Stimulated activated CD4-positive, alpha-beta T cell treated with anti-CD3 and anti-CD28 coated beads, Interleukin-1b, Interleukin-23, amount 100 ng/mL, for 24 hours (primary cell): ENCODE data around the gene C4orf50.

Source experiments
- DNase-seq, 4 experiments: peaks; one replicate each; pipeline ENCODE4 v3.0.0-alpha.2; 2020; ENCODE audit warnings: low read depth in 4 of 4, low spot score in 1 of 4

C4orf50 gene

GRCh38 chr4:5973033-5973432 lies 45.2 kb downstream of the C4orf50 start:
- no peak for DNase-seq

- no peak for DNase-seq
These were observed 45.7 kb downstream of the C4orf50 start for GRCh38 chr4:5972571-5972970.

- no peak for DNase-seq
These were observed 47.2 kb downstream of the C4orf50 start for GRCh38 chr4:5971078-5971450.

GRCh38 chr4:5970381-5971077 lies 47.7 kb downstream of the C4orf50 start:
- no peak for DNase-seq

GRCh38 chr4:5969777-5970176 lies 48.5 kb downstream of the C4orf50 start:
- no peak for DNase-seq

GRCh38 chr4:5969336-5969735 lies 48.9 kb downstream of the C4orf50 start:
- no peak for DNase-seq

GRCh38 chr4:5968246-5968645 lies 50.0 kb downstream of the C4orf50 start:
- DNase-seq, result no peak

- no peak for DNase-seq
These were observed 50.4 kb downstream of the C4orf50 start for GRCh38 chr4:5967783-5968182.

GRCh38 chr4:5965225-5965624 lies 53.0 kb downstream of the C4orf50 start:
- no peak for DNase-seq

GRCh38 chr4:5964030-5964429 lies 54.2 kb downstream of the C4orf50 start:
- no peak for DNase-seq

- DNase-seq, result no peak
These were observed 54.6 kb downstream of the C4orf50 start for GRCh38 chr4:5963611-5964010.

GRCh38 chr4:5962416-5962815 lies 55.8 kb downstream of the C4orf50 start:
- DNase-seq, result no peak

GRCh38 chr4:5960252-5960880 lies 57.9 kb downstream of the C4orf50 start:
- no peak for DNase-seq

GRCh38 chr4:5959211-5959982 lies 58.8 kb downstream of the C4orf50 start:
- no peak for DNase-seq

- no peak for DNase-seq
These were observed 60.0 kb downstream of the C4orf50 start for GRCh38 chr4:5958199-5958735.

GRCh38 chr4:5957076-5957475 lies 61.2 kb downstream of the C4orf50 start:
- no peak for DNase-seq

GRCh38 chr4:5956285-5957021 lies 61.8 kb downstream of the C4orf50 start:
- DNase-seq, result no peak

GRCh38 chr4:5955856-5956255 lies 62.4 kb downstream of the C4orf50 start:
- DNase-seq, result no peak

- DNase-seq, result no peak
These were observed 62.9 kb downstream of the C4orf50 start for GRCh38 chr4:5955201-5955821.

- DNase-seq, result no peak
These were observed 64.0 kb downstream of the C4orf50 start for GRCh38 chr4:5954056-5954760.
